ENCODE measurements around the gene BFSP1.

BFSP1 gene

GRCh38 chr20:17504898-17505635, 26.1 kb downstream of the BFSP1 start:
- TF ChIP-seq CTCF (IDR thresholded peaks at IDR 0.05; ENCODE audit: borderline replicate concordance, insufficient read depth, low read depth, low read length), result 0 out of 2 replicates have a peak, but pooled peaks have one; percentile 18
- H3K4me3 ChIP-seq (ENCODE audit: low read depth, low read length), result peak overlapping the region; percentile 33

GRCh38 chr20:17504066-17504897, 26.9 kb downstream of the BFSP1 start:
- no peak for TF ChIP-seq CTCF (IDR thresholded peaks at IDR 0.05; ENCODE audit: borderline replicate concordance, insufficient read depth, low read depth, low read length)
- H3K4me3 ChIP-seq (ENCODE audit: low read depth, low read length), result no peak overlapping the region

- H3K4me3 ChIP-seq (ENCODE audit: low read depth, low read length), result no peak overlapping the region
- no peak for TF ChIP-seq CTCF (IDR thresholded peaks at IDR 0.05; ENCODE audit: borderline replicate concordance, insufficient read depth, low read depth, low read length)
Measured at GRCh38 chr20:17503301-17504065, 27.7 kb downstream of the BFSP1 start.

- no peak overlapping the region for H3K4me3 ChIP-seq (ENCODE audit: low read depth, low read length)
- TF ChIP-seq CTCF (IDR thresholded peaks at IDR 0.05; ENCODE audit: borderline replicate concordance, insufficient read depth, low read depth, low read length), result no peak
Measured at GRCh38 chr20:17502105-17502504, 29.1 kb downstream of the BFSP1 start.

GRCh38 chr20:17501701-17502100, 29.5 kb downstream of the BFSP1 start:
- H3K4me3 ChIP-seq (ENCODE audit: low read depth, low read length), result no peak overlapping the region
- TF ChIP-seq CTCF (IDR thresholded peaks at IDR 0.05; ENCODE audit: borderline replicate concordance, insufficient read depth, low read depth, low read length), result no peak

DNA sequence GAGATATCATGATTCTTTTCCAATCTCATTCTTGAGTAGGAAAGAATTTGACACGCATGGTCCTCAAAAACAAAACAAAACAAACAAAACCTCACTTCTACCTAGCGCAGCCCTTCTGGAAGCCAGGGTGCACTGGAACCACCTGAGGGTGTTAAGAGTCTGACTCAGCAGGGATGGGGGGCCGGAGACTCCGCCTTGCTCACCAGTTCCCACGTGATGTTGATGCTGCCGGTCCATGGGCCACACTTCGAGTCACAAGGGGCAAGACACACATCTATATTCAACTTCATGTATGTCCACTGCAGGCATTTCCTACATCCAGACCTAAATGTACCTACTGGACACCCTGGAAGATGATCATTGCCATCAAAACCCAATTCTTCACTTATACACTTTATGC, 30.4 kb downstream of the BFSP1 start:
- no peak overlapping the region for H3K4me3 ChIP-seq (ENCODE audit: low read depth, low read length)
- TF ChIP-seq CTCF (IDR thresholded peaks at IDR 0.05; ENCODE audit: borderline replicate concordance, insufficient read depth, low read depth, low read length), result no peak

Measured in GM12875 (cell line).